ENCODE results near the gene AGK. TPM values are rescaled to one million over a fixed set of nuclear protein-coding genes. Genes with fewer than 3 reads are reported as not detected.

AGK gene
- total RNA-seq, 1 experiment from 2014 or later, result 32.6 TPM

DNA sequence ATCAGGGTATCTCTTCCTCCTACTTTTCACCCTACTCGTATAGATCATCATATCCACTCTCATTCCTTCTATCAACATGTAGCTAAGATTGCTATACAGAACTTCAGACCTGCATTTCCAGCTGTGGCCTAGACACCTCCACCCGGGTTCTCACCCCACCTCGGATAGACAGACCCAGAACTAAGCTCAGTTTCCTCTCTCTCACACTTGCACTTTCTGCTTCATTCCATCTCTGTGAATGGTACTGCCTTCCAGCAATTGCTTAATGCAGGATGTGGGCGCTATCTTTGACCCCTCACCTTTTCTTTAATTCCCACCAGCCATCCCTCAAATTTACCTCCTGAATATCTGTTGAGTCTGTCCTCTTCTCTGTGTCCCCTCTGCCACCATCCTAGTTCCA, 35.7 kb downstream of the AGK start:
- POLR2A ChIA-PET, result no interaction called here
- CTCF ChIA-PET, result no interaction called here
- ATAC-seq (no peak), DNase-seq (ENCODE audit: low read depth, low spot score) (no peak)
- H3K4me3 ChIP-seq (ENCODE audit: low read depth in 2 of 2, low read length in 2 of 2), result no peak overlapping the region
- no peaks in the 10 kb centered on the region for H3K27me3 ChIP-seq (ENCODE audit: control insufficient read depth, insufficient read depth, low read length)
- intact Hi-C loops (cut with micrococcal nuclease; ENCODE audit: unreplicated experiment), result no loop called here
- H3K27ac ChIP-seq (ENCODE audit: low read length), result no peak overlapping the region
- H3K4me1 ChIP-seq (ENCODE audit: control insufficient read depth, insufficient read depth, low read length), result peaks cover 5% of the 10 kb centered on the region; the same call in 1 of the 2 replicates
- no TSS peak for BruUV-seq (replicated peaks)
- in situ Hi-C loops (cut with HindIII; ENCODE audit: low pct_unique_long_range_greater_than_20kb, low sequenced_read_pairs), result no loop called here
- H3K9me3 ChIP-seq (ENCODE audit: control insufficient read depth, insufficient read depth, low read depth, low read length), result no peaks in the 10 kb centered on the region
- TF ChIP-seq, protein P1, sequence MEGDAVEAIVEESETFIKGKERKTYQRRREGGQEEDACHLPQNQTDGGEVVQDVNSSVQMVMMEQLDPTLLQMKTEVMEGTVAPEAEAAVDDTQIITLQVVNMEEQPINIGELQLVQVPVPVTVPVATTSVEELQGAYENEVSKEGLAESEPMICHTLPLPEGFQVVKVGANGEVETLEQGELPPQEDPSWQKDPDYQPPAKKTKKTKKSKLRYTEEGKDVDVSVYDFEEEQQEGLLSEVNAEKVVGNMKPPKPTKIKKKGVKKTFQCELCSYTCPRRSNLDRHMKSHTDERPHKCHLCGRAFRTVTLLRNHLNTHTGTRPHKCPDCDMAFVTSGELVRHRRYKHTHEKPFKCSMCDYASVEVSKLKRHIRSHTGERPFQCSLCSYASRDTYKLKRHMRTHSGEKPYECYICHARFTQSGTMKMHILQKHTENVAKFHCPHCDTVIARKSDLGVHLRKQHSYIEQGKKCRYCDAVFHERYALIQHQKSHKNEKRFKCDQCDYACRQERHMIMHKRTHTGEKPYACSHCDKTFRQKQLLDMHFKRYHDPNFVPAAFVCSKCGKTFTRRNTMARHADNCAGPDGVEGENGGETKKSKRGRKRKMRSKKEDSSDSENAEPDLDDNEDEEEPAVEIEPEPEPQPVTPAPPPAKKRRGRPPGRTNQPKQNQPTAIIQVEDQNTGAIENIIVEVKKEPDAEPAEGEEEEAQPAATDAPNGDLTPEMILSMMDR (IDR thresholded peaks at IDR 0.05), result no peak
- H3K36me3 ChIP-seq (ENCODE audit: control insufficient read depth, insufficient read depth, low read length), result no peaks in the 10 kb centered on the region

DNA sequence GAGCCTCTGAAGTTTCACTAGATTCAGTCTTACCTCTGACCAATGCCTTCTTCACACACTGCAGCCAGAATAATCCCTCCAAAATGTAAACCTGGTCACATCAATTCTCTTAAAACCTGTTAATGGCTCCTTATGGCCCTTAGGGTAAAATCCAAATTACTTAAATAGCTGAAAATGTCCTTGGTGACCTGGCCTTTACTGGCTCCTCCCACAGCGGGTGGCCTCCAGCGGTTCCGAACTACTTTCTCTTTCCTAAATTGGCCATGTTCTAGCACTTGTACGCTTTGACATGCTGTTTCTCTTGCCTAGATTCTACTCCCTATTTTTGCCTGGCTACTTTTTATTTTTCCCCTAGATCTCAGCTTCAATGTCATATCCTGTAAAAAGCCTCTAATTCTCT, 36.1 kb downstream of the AGK start:
- no TSS peak for BruUV-seq (replicated peaks)
- Histone ChIP-seq H3K36me3 (ENCODE audit: control insufficient read depth, insufficient read depth, low read length) (no peaks in the 10 kb centered on the region), H3K27me3 (ENCODE audit: control insufficient read depth, insufficient read depth, low read length) (no peaks in the 10 kb centered on the region), H3K4me3 (ENCODE audit: low read depth in 2 of 2, low read length in 2 of 2) (no peak overlapping the region), H3K27ac (ENCODE audit: low read length) (no peak overlapping the region), H3K4me1 (ENCODE audit: control insufficient read depth, insufficient read depth, low read length) (peaks cover 5% of the 10 kb centered on the region; the same call in 1 of the 2 replicates), H3K9me3 (ENCODE audit: control insufficient read depth, insufficient read depth, low read depth, low read length) (no peaks in the 10 kb centered on the region)
- in situ Hi-C loops (cut with HindIII; ENCODE audit: low pct_unique_long_range_greater_than_20kb, low sequenced_read_pairs) (no loop called here), intact Hi-C loops (cut with micrococcal nuclease; ENCODE audit: unreplicated experiment) (no loop called here)
- TF ChIP-seq, protein P1 (IDR thresholded peaks at IDR 0.05), result no peak
- TF ChIP-seq POLR2AphosphoS5 (IDR thresholded peaks at IDR 0.05; ENCODE audit: low read depth, low read length) (no peak), SIN3A (IDR thresholded peaks at IDR 0.05; ENCODE audit: borderline replicate concordance, insufficient read depth, low read depth, low read length) (no peak), TCF7L2 (IDR thresholded peaks at IDR 0.05; ENCODE audit: low read depth, low read length) (no peak)
- TF ChIP-seq, protein P2, sequence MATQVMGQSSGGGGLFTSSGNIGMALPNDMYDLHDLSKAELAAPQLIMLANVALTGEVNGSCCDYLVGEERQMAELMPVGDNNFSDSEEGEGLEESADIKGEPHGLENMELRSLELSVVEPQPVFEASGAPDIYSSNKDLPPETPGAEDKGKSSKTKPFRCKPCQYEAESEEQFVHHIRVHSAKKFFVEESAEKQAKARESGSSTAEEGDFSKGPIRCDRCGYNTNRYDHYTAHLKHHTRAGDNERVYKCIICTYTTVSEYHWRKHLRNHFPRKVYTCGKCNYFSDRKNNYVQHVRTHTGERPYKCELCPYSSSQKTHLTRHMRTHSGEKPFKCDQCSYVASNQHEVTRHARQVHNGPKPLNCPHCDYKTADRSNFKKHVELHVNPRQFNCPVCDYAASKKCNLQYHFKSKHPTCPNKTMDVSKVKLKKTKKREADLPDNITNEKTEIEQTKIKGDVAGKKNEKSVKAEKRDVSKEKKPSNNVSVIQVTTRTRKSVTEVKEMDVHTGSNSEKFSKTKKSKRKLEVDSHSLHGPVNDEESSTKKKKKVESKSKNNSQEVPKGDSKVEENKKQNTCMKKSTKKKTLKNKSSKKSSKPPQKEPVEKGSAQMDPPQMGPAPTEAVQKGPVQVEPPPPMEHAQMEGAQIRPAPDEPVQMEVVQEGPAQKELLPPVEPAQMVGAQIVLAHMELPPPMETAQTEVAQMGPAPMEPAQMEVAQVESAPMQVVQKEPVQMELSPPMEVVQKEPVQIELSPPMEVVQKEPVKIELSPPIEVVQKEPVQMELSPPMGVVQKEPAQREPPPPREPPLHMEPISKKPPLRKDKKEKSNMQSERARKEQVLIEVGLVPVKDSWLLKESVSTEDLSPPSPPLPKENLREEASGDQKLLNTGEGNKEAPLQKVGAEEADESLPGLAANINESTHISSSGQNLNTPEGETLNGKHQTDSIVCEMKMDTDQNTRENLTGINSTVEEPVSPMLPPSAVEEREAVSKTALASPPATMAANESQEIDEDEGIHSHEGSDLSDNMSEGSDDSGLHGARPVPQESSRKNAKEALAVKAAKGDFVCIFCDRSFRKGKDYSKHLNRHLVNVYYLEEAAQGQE (IDR thresholded peaks at IDR 0.05; ENCODE audit: insufficient read depth in 1 of 2, low read depth in 2 of 2, low read length in 1 of 2), result no peak
- no peak for DNase-seq (ENCODE audit: low read depth, low spot score)
- POLR2A ChIA-PET, result no interaction called here
- no peak for ATAC-seq
- CTCF ChIA-PET, result no interaction called here

Data from Panc1 (cell line).